ENCODE measurements around the gene KRTAP9-9.
"Not testable (repeated sequence)": the region's sequence is repeated elsewhere in the genome, so short reads cannot be mapped to it uniquely, and the experiment has no call there.

The KRTAP9-9 gene

GRCh38 chr17:41264599-41264998 is 9.4 kb downstream of the KRTAP9-9 start:
- no peak for DNase-seq (ENCODE audit: low read depth in 2 of 2, low spot score in 1 of 2)

GRCh38 chr17:41265078-41265477 is 9.9 kb downstream of the KRTAP9-9 start, which contains the start of gene KRTAP9-6:
TSS of gene KRTAP9-6 (plus strand) at chr17:41265378. CDS start at chr17:41265378, 0 bp downstream.
- DNase-seq (ENCODE audit: low read depth in 2 of 2, low spot score in 1 of 2) = no peak

GRCh38 chr17:41267711-41268110 is 12.5 kb downstream of the KRTAP9-9 start:
- no peak for DNase-seq (ENCODE audit: low read depth in 2 of 2, low spot score in 1 of 2)

- not testable (repeated sequence) for DNase-seq (ENCODE audit: low read depth in 2 of 2, low spot score in 1 of 2)
Observed at GRCh38 chr17:41271323-41271722, 16.1 kb downstream of the KRTAP9-9 start.

GRCh38 chr17:41271858-41272257 is 16.7 kb downstream of the KRTAP9-9 start:
- DNase-seq (ENCODE audit: low read depth in 2 of 2, low spot score in 1 of 2) = no peak

- not testable (repeated sequence) for DNase-seq (ENCODE audit: low read depth in 2 of 2, low spot score in 1 of 2)
Observed at GRCh38 chr17:41275648-41276190, 20.5 kb downstream of the KRTAP9-9 start, which contains the start of gene KRTAP9-7. TSS of gene KRTAP9-7 (plus strand) at chr17:41275698. CDS start at chr17:41275698, 0 bp downstream.

- no peak for DNase-seq (ENCODE audit: low read depth in 2 of 2, low spot score in 1 of 2)
Observed at GRCh38 chr17:41278176-41278955, 23.2 kb downstream of the KRTAP9-9 start.

- no peak for DNase-seq (ENCODE audit: low read depth in 2 of 2, low spot score in 1 of 2)
Observed at GRCh38 chr17:41284043-41284442, 28.9 kb downstream of the KRTAP9-9 start.

- no peak for DNase-seq (ENCODE audit: low read depth in 2 of 2, low spot score in 1 of 2)
Observed at GRCh38 chr17:41284546-41284945, 29.4 kb downstream of the KRTAP9-9 start.

- DNase-seq (ENCODE audit: low read depth in 2 of 2, low spot score in 1 of 2) = no peak
Observed at GRCh38 chr17:41287050-41287449, 31.9 kb downstream of the KRTAP9-9 start.

GRCh38 chr17:41294016-41294415 is 38.8 kb downstream of the KRTAP9-9 start:
- no peak for DNase-seq (ENCODE audit: low read depth in 2 of 2, low spot score in 1 of 2)

GRCh38 chr17:41296846-41297245 is 41.7 kb downstream of the KRTAP9-9 start:
- no peak for DNase-seq (ENCODE audit: low read depth in 2 of 2, low spot score in 1 of 2)

GRCh38 chr17:41298458-41299135 is 43.4 kb downstream of the KRTAP9-9 start:
- no peak for DNase-seq (ENCODE audit: low read depth in 2 of 2, low spot score in 1 of 2)

- no peak for DNase-seq (ENCODE audit: low read depth in 2 of 2, low spot score in 1 of 2)
Observed at GRCh38 chr17:41301204-41301790, 46.1 kb downstream of the KRTAP9-9 start.

GRCh38 chr17:41301916-41302901 is 47.0 kb downstream of the KRTAP9-9 start, which contains the start of gene KRTAP29-1:
TSS of gene KRTAP29-1 (minus strand) at chr17:41302851. CDS start at chr17:41302851, 0 bp downstream.
- DNase-seq (ENCODE audit: low read depth in 2 of 2, low spot score in 1 of 2) = no peak

- DNase-seq (ENCODE audit: low read depth in 2 of 2, low spot score in 1 of 2) = no peak
Observed at GRCh38 chr17:41302981-41303380, 47.8 kb downstream of the KRTAP9-9 start.

- DNase-seq (ENCODE audit: low read depth in 2 of 2, low spot score in 1 of 2) = no peak
Observed at GRCh38 chr17:41304091-41304490, 48.9 kb downstream of the KRTAP9-9 start.
